CD14-positive monocyte (primary cell): Measurements from ENCODE around the gene ANXA2. TPM values are rescaled to one million over a fixed set of nuclear protein-coding genes. Genes with fewer than 3 reads are reported as not detected.

ENCODE experiments used
- DNase-seq, 3 donors: peaks; one replicate each; pipeline ENCODE4 v3.0.0-alpha.2; 2011 to 2022
- H2AFZ ChIP-seq: 2 replicates; pipeline ENCODE4 v1.6.0; 2012; ENCODE audit warnings: mild to moderate bottlenecking, low read depth, low read length, inconsistent platforms; ENCODE audit not compliant: insufficient read depth, poor library complexity, severe bottlenecking
- H3K27ac ChIP-seq, 2 donors: 1 replicate in 1 of 2; 2 replicates in 1 of 2; pipeline ENCODE4 v1.5.1; 2012 to 2013; ENCODE audit warnings: low read length in 2 of 2, control low read depth in 1 of 2, inconsistent platforms in 1 of 2, low read depth in 1 of 2, mild to moderate bottlenecking in 1 of 2
- H3K27me3 ChIP-seq, 2 donors: one replicate each; pipeline versions ENCODE4 v1.6.0 to v1.6.1; 2011 to 2013; ENCODE audit warnings: low read length in 2 of 2; ENCODE audit not compliant: control insufficient read depth in 2 of 2, insufficient read depth in 2 of 2
- H3K36me3 ChIP-seq, 2 donors: replicated peaks in 1 of 2; 1 replicate in 1 of 2; 2 replicates in 1 of 2; pipeline versions ENCODE4 v1.5.1 to v1.6.1; 2012 to 2013; ENCODE audit warnings: low read length in 2 of 2, control low read depth in 1 of 2, inconsistent platforms in 1 of 2, mild to moderate bottlenecking in 1 of 2; ENCODE audit not compliant: insufficient read depth in 2 of 2, control insufficient read depth in 1 of 2
- H3K4me1 ChIP-seq, 2 donors: 1 replicate in 1 of 2; 2 replicates in 1 of 2; pipeline versions ENCODE4 v1.5.1 to v1.6.1; 2012 to 2013; ENCODE audit warnings: low read length in 2 of 2, control low read depth in 1 of 2, inconsistent platforms in 1 of 2, mild to moderate bottlenecking in 1 of 2, moderate library complexity in 1 of 2; ENCODE audit not compliant: insufficient read depth in 2 of 2, control insufficient read depth in 1 of 2
- H3K4me2 ChIP-seq: replicated peaks from 2 replicates; pipeline ENCODE3; 2012; ENCODE audit warnings: low read length, moderate library complexity, mild to moderate bottlenecking; ENCODE audit not compliant: poor library complexity, severe bottlenecking; ENCODE audit errors: extremely low read depth
- H3K4me3 ChIP-seq, 3 experiments: fragments of 200-600 bp in 1 of 3; sonication (generic) in 1 of 3; replicated peaks in 1 of 3; 1 replicate in 2 of 3; 2 replicates in 1 of 3; pipeline ENCODE4 v1.5.1; 2011 to 2013; ENCODE audit warnings: low read length in 3 of 3, mild to moderate bottlenecking in 3 of 3, control low read depth in 2 of 3, low read depth in 2 of 3, inconsistent platforms in 1 of 3, moderate library complexity in 1 of 3
- H3K79me2 ChIP-seq: 2 replicates; pipeline ENCODE4 v1.6.0; 2012; ENCODE audit warnings: mild to moderate bottlenecking, control low read depth, inconsistent platforms, low read length, moderate library complexity; ENCODE audit not compliant: insufficient read depth
- H3K9ac ChIP-seq: 2 replicates; pipeline ENCODE4 v1.6.0; 2017; ENCODE audit warnings: low read length, mild to moderate bottlenecking; ENCODE audit not compliant: insufficient read depth, poor library complexity, severe bottlenecking
- H3K9me3 ChIP-seq, 2 donors: replicated peaks in 1 of 2; 1 replicate in 1 of 2; 2 replicates in 1 of 2; pipeline versions ENCODE4 v1.5.1 to v1.6.1; 2012 to 2013; ENCODE audit warnings: low read length in 2 of 2, control low read depth in 1 of 2; ENCODE audit not compliant: control insufficient read depth in 1 of 2, insufficient read depth in 1 of 2
- H4K20me1 ChIP-seq: 2 replicates; pipeline ENCODE4 v1.6.0; 2012; ENCODE audit warnings: mild to moderate bottlenecking, low read length, control low read depth, moderate library complexity; ENCODE audit not compliant: insufficient read depth
- H3K27ac Mint-ChIP-seq, 7 donors: one replicate each; pipeline ENCODE4 v1.8.0; 2020; ENCODE audit warnings: mild to moderate bottlenecking in 7 of 7, mixed read lengths in 7 of 7, moderate library complexity in 6 of 7, inconsistent platforms in 2 of 7
- H3K27me3 Mint-ChIP-seq, 3 donors: one replicate each; pipeline ENCODE4 v1.8.0; 2021 to 2022; ENCODE audit warnings: low read depth in 3 of 3, mild to moderate bottlenecking in 3 of 3, mixed read lengths in 3 of 3, moderate library complexity in 3 of 3, inconsistent platforms in 1 of 3
- H3K36me3 Mint-ChIP-seq, 2 donors: one replicate each; pipeline ENCODE4 v1.8.0; 2020; ENCODE audit warnings: mixed read lengths in 2 of 2, inconsistent platforms in 1 of 2, mild to moderate bottlenecking in 1 of 2
- H3K4me1 Mint-ChIP-seq: one replicate; pipeline ENCODE4 v1.8.0; 2020; ENCODE audit warnings: mild to moderate bottlenecking, mixed read lengths
- H3K4me3 Mint-ChIP-seq, 2 donors: one replicate each; pipeline ENCODE4 v1.8.0; 2020; ENCODE audit warnings: mild to moderate bottlenecking in 2 of 2, mixed read lengths in 2 of 2, moderate library complexity in 1 of 2
- H3K9me3 Mint-ChIP-seq, 7 donors: one replicate each; pipeline ENCODE4 v1.8.0; 2020 to 2022; ENCODE audit warnings: mixed read lengths in 7 of 7, mild to moderate bottlenecking in 6 of 7, moderate library complexity in 6 of 7, inconsistent platforms in 2 of 7
- CTCF ChIP-seq: fragments of 200-600 bp; IDR thresholded peaks from one replicate; pipeline ENCODE4 v1.8.0; 2022; ENCODE audit warnings: antibody characterized with exemption, mild to moderate bottlenecking
- WGBS: methylation state at CpG from one replicate; pipeline ENCODE4 v1.1.5; 2013; ENCODE audit warnings: missing lambda C conversion rate; ENCODE audit not compliant: insufficient coverage; 5-methylcytosine and 5-hydroxymethylcytosine counted together
- intact Hi-C, 2 donors: fragments of 100-400 bp; cut with micrococcal nuclease; formaldehyde crosslinking; loops; one replicate each; pipeline versions ENCODE4 v1.15.0 to v1.15.1; 2023
- polyA plus RNA-seq, 3 donors: library from polyadenylated mRNA; depleted of rRNA in 1 of 3; unstranded in 2 of 3; stranded (reverse) in 1 of 3; fragments of 300-500 nt in 2 of 3; fragments of >200 nt in 1 of 3; fragmentation: Illumina TruSeq in 2 of 3; gene quantifications; 1 replicate in 2 of 3; 2 replicates in 1 of 3; pipeline ENCODE4 v1.2.3, GENCODE V29; 2012 to 2021

The ANXA2 gene
- polyA plus RNA-seq, 3 donors = 966 to 2,079 (median 2,046) TPM

- Mint-ChIP-seq H3K27ac (no peak overlapping the region), H3K4me3 (no peak overlapping the region), H3K4me1 (peaks cover 3% of the 10 kb centered on the region), H3K36me3 (peaks cover 81 to 90% of the 10 kb centered on the region in 2 donors), H3K9me3 (no peaks in the 10 kb centered on the region), H3K27me3 (no peaks in the 10 kb centered on the region)
- peak overlapping the region in 1 of 2 donors; percentile 47 for H3K27ac ChIP-seq
- no peak for TF ChIP-seq CTCF
- no peak overlapping the region for H3K9ac ChIP-seq
- H3K9me3 ChIP-seq = no peaks in the 10 kb centered on the region
- intact Hi-C loops = loop anchor here in 1 of 2 donors (10.0 kb wide), 1 partner anchor 55 kb away; no protein-coding TSS in a partner anchor
- no peaks in the 10 kb centered on the region for H3K27me3 ChIP-seq
- H3K4me1 ChIP-seq = no peaks in the 10 kb centered on the region
- H3K4me3 ChIP-seq = no peak overlapping the region
- no peak overlapping the region for H2AFZ ChIP-seq
- no peak overlapping the region for H3K4me2 ChIP-seq
- WGBS = 100% methylated on average over 1 of the region's 8 CpGs
- peaks cover 93 to 95% of the 10 kb centered on the region in 2 donors for H3K36me3 ChIP-seq
- DNase-seq = no peak
- H4K20me1 ChIP-seq = peaks cover 99% of the 10 kb centered on the region
- H3K79me2 ChIP-seq = peaks cover 99% of the 10 kb centered on the region
Observed at GRCh38 chr15:60379525-60380274, 18.1 kb downstream of the ANXA2 start.

- H3K9ac ChIP-seq = no peak overlapping the region
- H3K27me3 Mint-ChIP-seq = no peaks in the 10 kb centered on the region
- H3K36me3 Mint-ChIP-seq = peaks cover 77 to 90% of the 10 kb centered on the region in 2 donors
- H3K36me3 ChIP-seq = peaks cover 93 to 95% of the 10 kb centered on the region in 2 donors
- intact Hi-C loops = no loop called here
- no peaks in the 10 kb centered on the region for H3K9me3 ChIP-seq
- no peak overlapping the region for H3K27ac Mint-ChIP-seq
- peaks cover 99% of the 10 kb centered on the region for H3K79me2 ChIP-seq
- H3K27ac ChIP-seq = no peak overlapping the region
- no peak overlapping the region for H2AFZ ChIP-seq
- H3K4me3 ChIP-seq = no peak overlapping the region
- TF ChIP-seq CTCF = no peak
- no peaks in the 10 kb centered on the region for H3K9me3 Mint-ChIP-seq
- peaks cover 99% of the 10 kb centered on the region for H4K20me1 ChIP-seq
- no peak overlapping the region for H3K4me3 Mint-ChIP-seq
- no peaks in the 10 kb centered on the region for H3K4me1 ChIP-seq
- WGBS = no CpG with 5 or more reads among the region's 1 CpG
- DNase-seq = no peak
- no peaks in the 10 kb centered on the region for H3K27me3 ChIP-seq
- H3K4me1 Mint-ChIP-seq = peaks cover 3% of the 10 kb centered on the region
- H3K4me2 ChIP-seq = no peak overlapping the region
Observed at GRCh38 chr15:60379185-60379524, 18.6 kb downstream of the ANXA2 start.
